ENCODE measurements around the gene HECTD4. TPM values are rescaled to one million over a fixed set of nuclear protein-coding genes. Genes with fewer than 3 reads are reported as not detected.

The HECTD4 gene
- total and polyA plus RNA-seq, 2 experiments from 2014 or later, result 29.4 to 33.7 TPM

DNA sequence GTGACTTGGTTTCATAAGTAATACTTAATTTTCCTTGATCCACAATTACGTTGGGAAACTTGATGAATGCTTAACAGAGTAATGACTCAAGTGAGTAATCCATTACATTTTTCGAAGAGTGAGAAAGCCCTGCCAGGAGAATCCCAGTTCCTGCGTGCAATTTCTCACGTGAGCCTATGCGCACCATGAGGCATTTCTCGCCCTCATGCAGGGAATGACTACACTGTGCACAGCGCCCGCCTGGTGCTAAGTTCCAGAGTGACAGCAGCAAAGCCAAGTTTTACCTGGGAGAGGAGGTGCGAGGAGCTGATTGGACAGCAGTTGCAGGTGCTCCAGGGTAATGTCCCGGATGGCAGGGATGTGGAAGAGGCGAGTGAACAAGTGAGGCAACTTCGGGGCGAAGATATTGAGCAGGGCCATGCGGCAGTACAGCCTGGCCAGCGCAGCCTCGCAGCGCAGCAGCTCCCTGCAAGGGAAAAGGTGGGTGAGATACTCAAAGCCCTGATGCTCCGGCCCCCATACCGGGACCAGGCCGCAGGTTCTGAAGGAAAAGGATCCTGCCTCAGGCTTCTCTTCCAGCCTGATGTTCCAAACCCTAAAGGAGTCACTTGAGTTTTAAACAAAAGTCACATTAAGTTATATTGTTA, 187.5 kb downstream of the HECTD4 start:
- no peaks in the 10 kb centered on the region for H3K9me3 ChIP-seq (ENCODE audit: low read depth)
- peaks cover 69% of the 10 kb centered on the region for H3K36me3 ChIP-seq

DNA sequence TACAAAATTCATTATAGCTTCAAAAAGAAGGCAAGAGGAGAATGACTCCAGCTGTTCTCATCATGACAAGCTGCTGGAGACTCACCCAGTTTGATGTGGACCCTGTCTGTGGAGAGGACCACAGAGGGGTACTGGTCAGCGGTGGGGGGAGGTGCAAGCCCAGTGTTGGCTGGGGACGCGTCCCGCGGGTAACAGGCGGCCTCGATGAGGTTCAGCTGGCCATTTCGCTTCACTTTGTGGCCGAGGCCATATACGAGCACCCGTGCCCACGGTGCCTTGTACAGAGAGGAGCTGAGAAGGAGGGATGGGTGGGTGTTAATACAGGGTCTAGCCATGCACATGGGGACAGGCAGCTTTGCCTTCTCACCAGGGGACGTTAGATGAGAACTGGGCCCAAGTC, 189.8 kb downstream of the HECTD4 start:
- TF ChIP-seq, protein P1, sequence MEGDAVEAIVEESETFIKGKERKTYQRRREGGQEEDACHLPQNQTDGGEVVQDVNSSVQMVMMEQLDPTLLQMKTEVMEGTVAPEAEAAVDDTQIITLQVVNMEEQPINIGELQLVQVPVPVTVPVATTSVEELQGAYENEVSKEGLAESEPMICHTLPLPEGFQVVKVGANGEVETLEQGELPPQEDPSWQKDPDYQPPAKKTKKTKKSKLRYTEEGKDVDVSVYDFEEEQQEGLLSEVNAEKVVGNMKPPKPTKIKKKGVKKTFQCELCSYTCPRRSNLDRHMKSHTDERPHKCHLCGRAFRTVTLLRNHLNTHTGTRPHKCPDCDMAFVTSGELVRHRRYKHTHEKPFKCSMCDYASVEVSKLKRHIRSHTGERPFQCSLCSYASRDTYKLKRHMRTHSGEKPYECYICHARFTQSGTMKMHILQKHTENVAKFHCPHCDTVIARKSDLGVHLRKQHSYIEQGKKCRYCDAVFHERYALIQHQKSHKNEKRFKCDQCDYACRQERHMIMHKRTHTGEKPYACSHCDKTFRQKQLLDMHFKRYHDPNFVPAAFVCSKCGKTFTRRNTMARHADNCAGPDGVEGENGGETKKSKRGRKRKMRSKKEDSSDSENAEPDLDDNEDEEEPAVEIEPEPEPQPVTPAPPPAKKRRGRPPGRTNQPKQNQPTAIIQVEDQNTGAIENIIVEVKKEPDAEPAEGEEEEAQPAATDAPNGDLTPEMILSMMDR (IDR thresholded peaks at IDR 0.05; ENCODE audit: low read depth, low read length), result no peak
- Histone ChIP-seq H3K9me3 (ENCODE audit: low read depth) (no peaks in the 10 kb centered on the region), H3K27me3 (no peaks in the 10 kb centered on the region), H3K27ac (no peak overlapping the region), H3K4me1 (ENCODE audit: low read depth) (no peaks in the 10 kb centered on the region), H3K36me3 (peaks cover 58% of the 10 kb centered on the region), H3K4me3 (no peak overlapping the region)
- DNase-seq (ENCODE audit: low read depth in 1 of 2, low spot score in 1 of 2), result no peak

More for the DNA sequence above, 187.5 kb downstream of the HECTD4 start:
- DNase-seq (ENCODE audit: low read depth in 1 of 2, low spot score in 1 of 2), result no peak
- Histone ChIP-seq H3K4me1 (ENCODE audit: low read depth) (peaks cover 12% of the 10 kb centered on the region), H3K4me3 (no peak overlapping the region), H3K27me3 (no peaks in the 10 kb centered on the region), H3K27ac (no peak overlapping the region)
- TF ChIP-seq, protein P1 (IDR thresholded peaks at IDR 0.05; ENCODE audit: low read depth, low read length), result no peak

DNA sequence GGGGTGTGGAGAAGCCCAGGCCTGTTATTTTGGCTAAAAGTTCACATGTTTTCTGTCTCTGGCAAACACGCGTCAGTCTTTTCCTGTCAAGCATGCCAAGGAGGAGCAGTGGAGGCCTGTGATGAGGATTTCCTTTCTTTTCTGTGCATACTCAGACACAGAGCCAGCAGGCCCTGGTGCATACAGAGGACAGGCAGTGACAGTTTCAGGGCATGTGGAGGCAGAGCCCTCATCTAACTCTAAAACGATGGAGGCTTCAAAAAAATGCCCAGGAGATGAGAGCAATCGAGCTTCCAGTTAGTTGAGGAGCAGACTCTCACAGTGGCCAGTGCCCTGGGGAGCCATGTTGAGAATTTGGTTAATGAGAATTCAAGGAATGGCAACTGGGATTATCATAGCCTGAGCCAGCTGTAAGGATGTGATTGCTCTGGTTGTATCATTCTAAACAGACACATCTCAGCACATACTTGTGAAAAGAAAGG, 190.3 kb downstream of the HECTD4 start:
- Histone ChIP-seq H3K27ac (no peak overlapping the region), H3K4me3 (no peak overlapping the region), H3K4me1 (ENCODE audit: low read depth) (no peaks in the 10 kb centered on the region), H3K9me3 (ENCODE audit: low read depth) (no peaks in the 10 kb centered on the region), H3K36me3 (peaks cover 54% of the 10 kb centered on the region), H3K27me3 (no peaks in the 10 kb centered on the region)
- TF ChIP-seq, protein P1 (IDR thresholded peaks at IDR 0.05; ENCODE audit: low read depth, low read length), result no peak
- DNase-seq (ENCODE audit: low read depth in 1 of 2, low spot score in 1 of 2), result peak in 1 of 2 donors; percentile 18

DNA sequence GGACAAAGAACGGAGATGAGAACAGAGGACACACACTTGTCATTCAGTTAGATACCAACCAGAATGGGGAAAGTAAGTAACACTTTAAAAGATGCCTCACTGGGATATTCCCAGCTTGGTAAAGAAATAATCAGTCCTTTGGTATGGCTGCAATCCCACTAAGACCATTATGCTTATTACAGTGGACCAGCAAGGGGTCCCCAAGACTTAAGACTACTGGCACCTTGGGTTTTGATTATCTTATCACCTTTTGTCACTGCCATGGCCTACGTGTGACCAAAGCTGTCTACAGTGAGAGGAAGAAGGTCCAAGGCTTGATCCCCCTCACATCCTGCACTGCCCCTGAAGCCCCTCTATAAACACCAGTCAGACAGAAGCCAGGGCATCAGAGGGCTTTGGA, 191.0 kb downstream of the HECTD4 start:
- Histone ChIP-seq H3K27me3 (no peaks in the 10 kb centered on the region), H3K9me3 (ENCODE audit: low read depth) (no peaks in the 10 kb centered on the region), H3K4me3 (no peak overlapping the region), H3K27ac (no peak overlapping the region), H3K36me3 (peaks cover 52% of the 10 kb centered on the region), H3K4me1 (ENCODE audit: low read depth) (no peaks in the 10 kb centered on the region)
- TF ChIP-seq, protein P1 (IDR thresholded peaks at IDR 0.05; ENCODE audit: low read depth, low read length), result no peak
- DNase-seq (ENCODE audit: low read depth in 1 of 2, low spot score in 1 of 2), result no peak

DNA sequence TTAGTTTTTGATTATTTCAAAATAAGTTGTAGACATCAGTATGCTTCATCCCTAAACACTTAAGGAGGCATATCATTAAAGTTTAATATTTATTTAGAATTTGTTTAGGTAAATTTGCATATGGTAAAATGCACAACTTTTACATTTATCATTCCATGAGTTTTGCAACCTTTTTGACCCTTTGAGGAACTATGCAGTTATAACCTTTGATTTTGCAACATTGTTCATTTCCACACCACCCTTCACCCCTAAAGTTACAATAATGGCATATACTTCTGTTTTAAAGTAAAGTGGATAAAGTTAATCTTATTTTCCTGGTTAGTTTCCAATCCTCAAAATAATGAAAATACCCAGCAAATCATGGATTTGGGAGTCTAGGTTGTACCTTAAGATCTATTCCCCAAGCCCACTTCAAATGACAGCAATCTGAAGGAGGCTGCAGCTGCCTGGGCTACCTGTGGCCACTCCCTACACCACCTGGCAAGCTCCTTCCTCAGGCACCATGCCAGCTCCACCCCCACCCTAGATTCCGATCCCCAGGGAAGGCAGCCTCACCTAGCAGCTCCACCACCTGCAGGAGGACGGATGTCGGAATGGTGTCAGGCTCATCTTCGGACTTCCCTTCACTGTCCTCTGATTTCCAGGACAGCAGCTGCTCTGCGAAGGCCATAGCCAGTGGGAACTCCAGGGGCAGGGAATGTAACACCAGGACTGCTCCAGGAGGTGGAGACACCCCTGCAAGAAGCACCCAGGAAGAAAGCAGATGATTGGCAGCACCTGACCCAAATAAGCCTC, 191.8 kb downstream of the HECTD4 start:
- H3K27ac ChIP-seq, result no peak overlapping the region
- TF ChIP-seq, protein P1 (IDR thresholded peaks at IDR 0.05; ENCODE audit: low read depth, low read length), result no peak
- H3K9me3 ChIP-seq (ENCODE audit: low read depth), result no peaks in the 10 kb centered on the region
- H3K36me3 ChIP-seq, result peaks cover 47% of the 10 kb centered on the region
- H3K4me3 ChIP-seq, result no peak overlapping the region
- no peak for DNase-seq (ENCODE audit: low read depth in 1 of 2, low spot score in 1 of 2)
- H3K27me3 ChIP-seq, result no peaks in the 10 kb centered on the region
- no peaks in the 10 kb centered on the region for H3K4me1 ChIP-seq (ENCODE audit: low read depth)
